H1 (cell line): Measurements from ENCODE around the gene LRRC61. TPM values are rescaled to one million over a fixed set of nuclear protein-coding genes. Genes with fewer than 3 reads are reported as not detected.

Experiments
- ASH2L ChIP-seq: fragments of 200-600, 300-600 bp; sonication (generic); IDR thresholded peaks from one replicate; pipeline ENCODE4 v1.7.1; 2017; ENCODE audit warnings: low read length
- ATF3 ChIP-seq: IDR thresholded peaks from 2 replicates; pipeline ENCODE4 v1.6.1; 2011; ENCODE audit warnings: low read depth, mild to moderate bottlenecking, low read length; ENCODE audit not compliant: insufficient read depth
- BACH1 ChIP-seq: IDR thresholded peaks from 2 replicates; pipeline ENCODE4 v1.6.1; 2012; ENCODE audit warnings: low read length, improper control_type of control experiment
- CBX8 ChIP-seq: fragments of 300-800, 300-1000 bp; sonication (generic); IDR thresholded peaks from 2 replicates; pipeline ENCODE4 v1.7.1; 2016; ENCODE audit warnings: low read depth, low read length, borderline replicate concordance
- CHD2 ChIP-seq: IDR thresholded peaks from 2 replicates; pipeline ENCODE4 v1.6.1; 2012; ENCODE audit warnings: low read length, improper control_type of control experiment
- CTCF ChIP-seq, 3 experiments: IDR thresholded peaks; 1 replicate in 2 of 3; 2 replicates in 1 of 3; pipeline versions ENCODE4 v1.5.1 to v1.6.1; 2011; ENCODE audit warnings: low read length in 3 of 3, mild to moderate bottlenecking in 3 of 3, inconsistent platforms in 2 of 3, low read depth in 1 of 3, moderate library complexity in 1 of 3; ENCODE audit not compliant: insufficient read depth in 1 of 3; ENCODE audit errors: control extremely low read depth in 1 of 3
- EP300 ChIP-seq, 2 experiments: IDR thresholded peaks; 1 replicate in 1 of 2; 2 replicates in 1 of 2; pipeline ENCODE4 v1.6.1; 2011 to 2012; ENCODE audit warnings: low read depth in 2 of 2, low read length in 2 of 2, mild to moderate bottlenecking in 2 of 2, borderline replicate concordance in 1 of 2, inconsistent platforms in 1 of 2, moderate library complexity in 1 of 2
- GABPA ChIP-seq: IDR thresholded peaks from 2 replicates; pipeline ENCODE4 v1.6.1; 2011; ENCODE audit warnings: mild to moderate bottlenecking, low read length, moderate library complexity, borderline replicate concordance; ENCODE audit not compliant: insufficient read depth
- JUND ChIP-seq: IDR thresholded peaks from 2 replicates; pipeline ENCODE4 v1.6.1; 2011; ENCODE audit warnings: mild to moderate bottlenecking, improper control_type of control experiment, low read length
- KDM1A ChIP-seq: fragments of 200-600, 300-600 bp; sonication (generic); IDR thresholded peaks from 2 replicates; pipeline ENCODE4 v1.7.1; 2016; ENCODE audit warnings: mild to moderate bottlenecking, low read length, borderline replicate concordance
- NRF1 ChIP-seq: IDR thresholded peaks from 2 replicates; pipeline ENCODE4 v1.6.1; 2011; ENCODE audit warnings: mild to moderate bottlenecking, low read depth, low read length, improper control_type of control experiment
- RAD21 ChIP-seq, 2 experiments: IDR thresholded peaks in 1 of 2; conservative IDR thresholded peaks in 1 of 2; 2 replicates each; pipeline ENCODE4 v1.6.1; 2011; ENCODE audit warnings: low read depth in 2 of 2, low read length in 2 of 2, improper control_type of control experiment in 1 of 2, inconsistent platforms in 1 of 2, mild to moderate bottlenecking in 1 of 2, moderate library complexity in 1 of 2
- polyA plus RNA-seq, 7 experiments: library from polyadenylated mRNA; depleted of rRNA in 3 of 7; stranded (reverse) in 5 of 7; unstranded in 2 of 7; fragments of >200 nt in 5 of 7; fragments of 200-250 nt in 2 of 7; gene quantifications; 1 replicate in 5 of 7; 2 replicates in 1 of 7; 4 replicates in 1 of 7; pipeline versions ENCODE4 v1.2.1 to v1.2.3, GENCODE V29; 2011 to 2013; ENCODE audit warnings: missing spikeins in 2 of 7, mixed read lengths in 2 of 7
- total RNA-seq: library from RNA; stranded (reverse); fragmentation: NEBNext Ultra II Directional; extraction: Animal tissue kit (Norgen Biotek cat#: 25700); gene quantifications from 2 replicates; pipeline ENCODE4 v1.2.1, GENCODE V29; 2021
- TF ChIP-seq, protein P1 (sequence below): IDR thresholded peaks from 2 replicates; pipeline ENCODE4 v1.6.1; 2012; ENCODE audit warnings: inconsistent platforms
- TF ChIP-seq, protein P2 (sequence below): IDR thresholded peaks from 2 replicates; pipeline ENCODE4 v1.6.1; 2012; ENCODE audit warnings: inconsistent platforms

The LRRC61 gene
- total and polyA plus RNA-seq, 2 of the 8 experiments (the other 6 are each of a cell fraction or from before 2014, with no cell fraction given), result 0.73 to 44.8 TPM

- TF ChIP-seq CTCF (IDR thresholded peaks at IDR 0.05; ENCODE audit: control extremely low read depth in 1 of 3, insufficient read depth in 1 of 3, low read depth in 1 of 3, low read length in 3 of 3) (peak in 1 of 3 experiments; percentile 18; a peak in 2 of 4 replicates), BACH1 (no peak), ATF3 (no peak), KDM1A (no peak), CHD2 (no peak), ASH2L (peak; percentile 75), JUND (peak; percentile 67), GABPA (no peak), CBX8 (no peak), RAD21 (IDR thresholded peaks at IDR 0.05 in 1 of 2, conservative IDR thresholded peaks at IDR 0.05 in 1 of 2; ENCODE audit: low read depth in 2 of 2, low read length in 2 of 2) (no peak; a peak in 1 of 4 replicates), NRF1 (peak; percentile 48), EP300 (IDR thresholded peaks at IDR 0.05; ENCODE audit: borderline replicate concordance in 1 of 2, low read depth in 2 of 2, low read length in 2 of 2) (peak in 1 of 2 experiments; percentile 87; a peak in 1 of 3 replicates)
- TF ChIP-seq, protein P1, sequence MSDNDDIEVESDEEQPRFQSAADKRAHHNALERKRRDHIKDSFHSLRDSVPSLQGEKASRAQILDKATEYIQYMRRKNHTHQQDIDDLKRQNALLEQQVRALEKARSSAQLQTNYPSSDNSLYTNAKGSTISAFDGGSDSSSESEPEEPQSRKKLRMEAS, result peak; percentile 76
- TF ChIP-seq, protein P2, sequence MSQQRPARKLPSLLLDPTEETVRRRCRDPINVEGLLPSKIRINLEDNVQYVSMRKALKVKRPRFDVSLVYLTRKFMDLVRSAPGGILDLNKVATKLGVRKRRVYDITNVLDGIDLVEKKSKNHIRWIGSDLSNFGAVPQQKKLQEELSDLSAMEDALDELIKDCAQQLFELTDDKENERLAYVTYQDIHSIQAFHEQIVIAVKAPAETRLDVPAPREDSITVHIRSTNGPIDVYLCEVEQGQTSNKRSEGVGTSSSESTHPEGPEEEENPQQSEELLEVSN, result peak; percentile 49
These were observed at the start of gene LRRC61, which contains the start of gene ACTR3C (continued) for GRCh38 chr7:150322833-150323681.
